Stimulated activated CD4-positive, alpha-beta T cell treated with anti-CD3 and anti-CD28 coated beads, Interleukin-1b, Interleukin-23, amount 100 ng/mL, for 1 hour (primary cell): ENCODE measurements around the gene RFX7.
"Not testable (repeated sequence)": the region's sequence is repeated elsewhere in the genome, so short reads cannot be mapped to it uniquely, and the experiment has no call there.

Experiments used
- DNase-seq, 2 donors: peaks; one replicate each; pipeline ENCODE4 v3.0.0-alpha.2; 2020; ENCODE audit warnings: low read depth in 2 of 2

The RFX7 gene

DNA sequence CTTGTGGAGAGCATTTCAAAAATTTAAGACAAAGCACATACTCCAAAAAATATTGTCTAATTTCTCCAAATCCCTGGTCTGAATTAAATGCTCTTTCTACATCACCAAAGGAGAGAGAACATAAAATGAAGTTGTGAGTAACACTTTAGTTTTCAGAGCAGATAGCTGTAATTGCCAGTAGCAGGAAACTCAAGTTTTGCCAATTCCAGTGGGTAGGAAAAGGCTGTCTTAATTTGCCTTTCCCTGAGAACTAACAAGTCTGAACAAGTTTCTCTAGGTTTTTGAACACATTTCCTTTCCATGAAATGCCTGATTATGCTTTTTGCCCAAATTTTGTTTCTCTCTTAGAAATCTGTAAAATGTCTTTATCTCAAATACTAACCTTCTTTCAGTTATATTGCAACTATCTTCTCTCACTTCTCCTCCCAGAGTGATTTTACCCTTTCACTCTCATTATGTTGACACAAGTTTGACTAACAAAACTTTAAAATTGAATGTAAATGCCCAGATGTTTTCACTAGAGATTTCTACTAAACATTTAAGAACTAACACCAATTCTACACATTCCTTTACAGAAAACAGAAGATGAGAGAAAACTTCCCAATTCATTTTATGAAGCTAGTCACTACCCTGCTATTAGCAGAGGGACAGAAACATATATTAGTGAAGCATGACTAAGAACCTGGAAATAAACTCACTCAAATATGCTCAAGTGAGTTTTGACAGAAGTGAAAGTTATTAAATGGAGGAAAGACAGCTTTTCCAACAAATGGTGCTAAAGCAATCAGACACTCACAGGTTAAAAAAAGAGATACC lies 38.4 kb downstream of the RFX7 start:
- DNase-seq: no peak

DNA sequence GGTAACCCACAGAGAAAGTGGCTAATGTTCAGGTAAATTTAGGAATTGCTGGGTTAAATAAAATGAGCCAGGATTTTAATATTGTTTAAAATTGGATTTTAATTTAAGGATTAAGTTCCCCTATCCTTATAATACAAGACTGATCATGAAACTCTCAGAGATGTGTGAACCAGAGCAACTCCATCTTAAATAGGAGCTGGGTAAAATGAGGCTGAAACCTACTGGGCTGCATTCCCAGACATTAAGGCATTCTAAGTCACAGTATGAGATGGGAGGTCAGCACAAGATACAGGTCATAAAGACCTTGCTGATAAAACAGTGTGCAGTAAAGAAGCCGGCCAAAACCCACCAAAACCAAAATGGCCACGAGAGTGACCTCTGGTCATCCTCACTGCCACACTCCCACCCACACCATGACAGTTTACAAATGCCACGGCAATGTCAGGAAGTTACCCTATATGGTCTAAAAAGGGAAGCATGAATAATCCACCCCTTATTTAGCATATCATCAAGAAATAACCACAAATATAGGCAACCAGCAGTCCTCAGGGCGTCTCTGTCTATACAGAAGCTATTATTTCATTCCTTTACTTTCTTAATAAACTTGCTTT lies 40.3 kb downstream of the RFX7 start:
- DNase-seq: not testable (repeated sequence)

DNA sequence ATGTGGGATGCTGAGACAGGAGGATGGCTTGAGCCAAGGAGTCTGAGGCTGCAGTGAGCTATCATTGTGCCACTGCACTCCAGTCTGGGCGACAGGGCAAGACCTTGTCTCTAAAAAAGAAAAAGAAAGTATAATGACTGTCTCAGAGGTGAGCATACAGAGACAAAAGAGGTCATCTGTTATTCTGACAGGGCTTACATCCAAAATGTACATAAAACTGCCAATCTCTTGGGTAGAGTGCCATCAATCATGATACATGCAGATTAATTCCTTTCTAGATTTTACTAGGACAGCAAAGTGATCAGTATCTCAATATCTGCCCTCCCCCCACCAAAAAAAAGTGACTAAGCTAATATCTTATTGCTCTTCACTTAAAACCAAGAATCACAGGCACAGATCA lies 41.0 kb downstream of the RFX7 start:
- no peak for DNase-seq

DNA sequence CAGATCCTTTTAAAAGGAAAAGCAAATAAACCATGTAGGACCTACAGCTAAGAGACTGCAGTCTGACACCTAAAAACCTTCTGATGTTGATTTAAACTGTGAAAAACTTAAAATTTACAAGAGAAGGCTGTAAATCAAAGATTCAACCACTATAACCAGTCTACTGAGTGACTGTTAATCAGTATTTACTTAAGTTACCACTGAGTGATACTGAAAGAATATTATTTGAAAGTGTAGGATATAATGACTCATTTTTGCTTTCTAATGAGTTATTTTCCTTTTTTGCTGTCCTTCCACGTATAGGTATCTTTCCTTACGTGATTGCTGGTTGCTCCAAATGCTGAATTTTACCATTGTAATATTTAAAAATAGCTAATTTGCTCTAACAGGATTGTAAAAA lies 44.6 kb downstream of the RFX7 start:
- DNase-seq: no peak

DNA sequence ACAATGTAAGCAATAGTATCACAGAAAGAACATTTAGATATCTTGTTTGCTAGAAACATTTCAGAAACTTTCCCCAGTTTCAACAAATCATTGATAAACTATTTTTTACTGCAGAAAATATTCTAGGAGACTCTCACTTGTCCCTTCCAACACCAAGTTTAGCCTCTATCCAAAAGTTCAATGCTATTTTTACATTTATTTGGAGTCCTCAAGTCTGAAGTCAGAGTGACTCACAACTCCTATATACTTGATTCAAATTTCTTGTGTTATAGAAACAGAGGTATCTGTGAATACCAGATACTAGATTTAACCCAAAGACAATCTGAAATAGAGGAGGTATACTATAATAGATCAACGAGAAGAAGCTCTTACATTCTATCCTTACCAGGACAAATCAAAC lies 49.6 kb downstream of the RFX7 start:
- DNase-seq: no peak

DNA sequence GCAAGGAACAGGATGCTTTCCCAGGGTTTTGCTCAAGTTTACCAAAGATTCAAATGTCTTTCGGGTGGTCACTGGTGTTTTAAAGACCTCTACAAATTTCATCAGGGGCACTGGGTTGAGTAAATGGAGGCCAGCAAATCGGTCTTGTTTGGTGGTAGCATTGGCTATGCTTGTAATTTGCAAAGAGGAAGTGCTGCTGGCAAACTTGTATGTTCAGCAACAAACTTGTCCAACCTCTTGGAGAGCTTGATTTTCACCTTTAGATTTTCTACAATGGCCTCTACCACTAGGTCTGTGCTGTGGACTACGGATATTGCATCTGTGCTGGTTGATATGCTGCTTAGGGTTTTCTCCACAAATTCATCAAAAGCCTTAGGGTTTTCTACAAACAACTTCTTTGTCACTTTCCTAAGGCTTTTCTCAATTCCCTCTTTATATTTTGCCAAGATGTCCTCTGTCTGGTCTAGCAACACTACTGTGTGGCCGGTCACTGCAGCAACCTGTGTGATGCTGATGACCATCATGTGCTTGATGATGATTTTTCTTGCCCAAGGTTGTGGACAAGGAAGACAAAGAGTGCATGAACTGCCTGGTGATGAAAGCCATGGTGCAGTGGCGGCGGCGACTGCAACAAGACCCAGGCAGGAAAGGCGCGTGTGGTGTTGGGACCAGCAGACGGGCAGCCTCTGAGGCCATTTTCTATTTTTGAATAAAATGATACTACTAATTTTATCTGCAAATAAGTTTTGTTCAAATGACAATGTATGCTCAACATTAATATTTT lies 50.8 kb downstream of the RFX7 start:
- DNase-seq: no peak

DNA sequence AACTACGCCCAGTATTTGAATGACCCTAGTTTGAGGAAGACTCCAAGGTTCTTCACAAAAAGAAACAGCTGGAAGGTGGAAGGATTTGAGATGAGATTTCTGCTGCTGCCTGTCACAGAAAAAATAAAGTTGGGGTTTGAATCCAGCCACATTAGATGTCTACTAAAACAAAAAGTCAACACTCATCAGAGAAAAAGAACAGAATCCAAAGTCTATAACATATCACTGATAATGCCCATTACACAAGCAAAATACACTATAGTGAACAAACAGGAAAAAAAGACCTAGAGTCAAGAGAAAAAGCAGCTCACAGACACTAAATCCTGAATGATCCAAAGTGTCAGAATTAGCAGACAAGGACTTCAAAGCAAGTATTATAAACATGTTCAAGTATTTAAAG lies 56.0 kb downstream of the RFX7 start:
- no peak for DNase-seq

DNA sequence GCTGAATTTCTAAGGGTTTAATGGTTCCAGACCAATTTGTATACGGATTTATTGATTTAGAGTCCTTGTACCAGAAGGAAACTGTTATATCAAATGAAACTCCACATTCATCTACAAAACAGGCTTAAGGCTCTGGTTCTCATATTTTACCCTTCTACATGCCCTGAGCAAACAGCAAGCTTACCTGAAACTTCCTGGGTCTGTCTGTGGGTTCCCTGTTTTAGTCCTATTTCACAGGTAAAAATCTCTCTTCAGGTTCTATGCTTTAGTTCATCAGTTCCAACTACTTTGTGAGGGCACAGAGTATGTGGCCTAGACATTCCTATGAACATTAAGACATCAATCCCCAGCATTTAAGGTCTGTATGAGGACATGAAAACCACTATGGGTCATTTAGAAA lies 57.7 kb downstream of the RFX7 start:
- no peak for DNase-seq

DNA sequence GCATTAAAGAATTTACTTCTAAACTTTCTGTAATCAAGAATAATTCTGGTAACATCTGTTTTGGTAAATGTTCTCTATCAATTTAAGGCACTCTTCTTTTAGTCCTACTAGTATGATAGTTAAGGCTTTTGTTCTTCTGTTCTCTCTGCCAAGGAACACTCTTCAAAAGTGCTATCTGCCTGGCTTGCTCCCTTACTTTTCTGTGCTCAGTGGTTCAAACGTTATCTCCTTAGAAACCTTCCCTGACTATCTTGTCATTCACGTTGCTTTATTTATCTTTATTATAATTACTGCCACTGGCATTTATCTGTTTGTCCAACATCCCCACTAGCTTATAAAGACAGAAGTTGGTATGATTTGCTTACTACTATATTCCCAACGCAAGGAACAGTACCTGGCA lies 59.2 kb downstream of the RFX7 start:
- no peak for DNase-seq

DNA sequence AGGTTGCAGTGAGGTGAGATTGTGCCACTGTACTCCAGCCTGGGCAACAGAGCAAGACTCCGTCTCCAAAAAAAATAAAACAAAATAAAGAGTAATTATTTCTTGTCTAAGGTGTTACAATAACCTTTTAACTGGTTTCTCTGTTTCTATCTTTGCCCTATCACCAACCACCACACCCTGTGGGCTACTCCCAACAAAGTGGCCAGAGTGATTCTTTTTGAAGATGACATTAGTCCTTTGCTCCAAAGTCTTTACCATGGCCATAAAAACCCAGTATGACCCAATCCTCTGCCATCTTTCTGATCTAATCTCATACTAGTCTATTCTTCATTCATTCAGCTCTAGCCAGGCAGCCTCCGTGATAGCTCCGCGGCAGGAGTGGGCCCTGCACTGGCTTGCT lies 62.8 kb downstream of the RFX7 start:
- DNase-seq: no peak

DNA sequence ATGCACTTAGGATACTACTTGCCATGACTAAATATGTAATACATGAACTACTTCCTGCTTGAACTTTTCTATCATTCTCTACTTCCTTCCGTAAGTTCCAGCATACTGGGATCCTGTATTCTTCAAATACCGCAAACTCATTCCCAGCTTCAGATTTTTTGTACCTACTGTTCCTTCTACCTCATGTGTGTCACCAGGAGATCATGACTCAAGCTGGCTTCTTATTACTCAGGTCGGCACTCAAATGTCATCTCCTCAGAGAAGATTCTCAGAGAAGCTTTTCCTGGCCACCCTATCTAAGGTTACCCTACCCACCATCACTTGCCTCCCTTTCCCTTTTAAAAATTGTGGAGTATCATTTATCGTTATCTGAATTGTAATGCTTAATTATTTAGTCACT lies 66.7 kb downstream of the RFX7 start:
- DNase-seq: no peak

DNA sequence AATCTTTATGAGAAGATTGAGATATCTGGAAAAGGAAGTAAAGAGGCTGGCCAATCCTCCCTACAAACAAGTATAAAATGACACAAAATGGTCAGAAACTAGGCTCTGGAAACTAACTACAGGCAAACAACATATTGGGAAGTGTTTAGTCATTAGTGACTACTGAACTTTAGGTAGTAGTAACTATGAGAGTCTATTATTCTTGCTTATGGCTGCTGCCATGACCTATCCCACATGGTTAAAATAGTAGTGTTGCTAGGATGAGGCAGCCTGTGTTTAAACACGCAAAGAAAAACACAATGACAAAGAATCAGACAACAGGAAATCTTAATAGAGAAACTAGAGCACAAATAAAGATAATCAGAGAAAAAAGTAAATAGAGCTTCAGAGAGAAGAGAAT lies 67.9 kb downstream of the RFX7 start:
- no peak for DNase-seq

DNA sequence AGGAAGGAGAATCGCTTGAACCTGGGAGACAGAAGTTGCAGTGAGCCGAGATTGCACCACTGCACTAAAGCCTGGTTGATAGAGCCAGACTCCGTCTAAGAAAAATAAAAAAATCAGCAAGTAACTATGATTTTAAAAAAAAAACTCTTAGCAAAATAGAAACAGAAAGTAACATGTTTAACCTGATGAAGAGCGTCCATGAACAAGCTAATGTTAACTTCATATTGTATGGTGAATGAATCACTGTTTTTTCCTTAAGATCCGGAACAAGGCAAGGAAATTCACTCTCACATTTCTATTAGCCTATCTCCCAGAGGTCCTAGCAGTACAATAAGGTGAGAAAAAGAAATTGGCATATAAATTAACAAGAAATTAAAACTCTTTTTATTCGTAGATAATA lies 69.0 kb downstream of the RFX7 start:
- DNase-seq: no peak

DNA sequence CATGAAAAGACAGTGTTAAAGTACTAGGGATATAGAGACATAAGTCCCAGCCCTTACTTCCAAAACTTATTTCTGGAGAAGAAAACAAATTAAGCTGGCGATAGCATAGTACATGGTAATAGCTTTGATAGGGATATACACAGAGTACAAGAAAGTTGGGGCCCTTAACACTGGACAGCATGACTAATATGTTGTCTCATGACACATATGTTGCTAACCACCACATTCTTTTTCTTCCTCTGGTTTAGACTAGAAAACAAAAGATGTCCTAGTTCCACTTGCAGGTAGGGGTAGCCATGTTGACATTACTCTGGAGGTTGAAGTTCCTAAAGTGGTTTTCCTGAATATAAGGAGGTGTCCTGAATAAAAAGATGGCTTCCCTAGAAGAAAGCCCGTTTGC lies 75.3 kb downstream of the RFX7 start:
- DNase-seq: no peak

DNA sequence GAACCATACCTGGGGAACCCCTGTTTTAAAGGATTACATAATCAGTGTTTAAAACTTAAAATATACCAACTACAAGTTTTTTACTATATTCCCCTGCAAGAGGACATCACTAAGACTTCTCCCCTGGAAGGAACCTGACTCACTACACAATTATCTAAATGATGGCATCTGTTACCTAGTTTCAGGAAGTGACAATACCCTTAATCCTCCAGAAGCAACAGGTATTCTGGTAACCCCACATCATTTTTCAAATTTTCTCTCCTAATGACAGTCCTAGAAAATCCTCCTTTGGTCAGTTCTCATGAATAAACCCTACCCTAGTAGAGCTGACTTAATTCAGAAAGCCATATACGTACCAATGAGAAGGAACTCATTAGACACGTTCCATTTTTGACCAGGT lies 78.4 kb downstream of the RFX7 start:
- no peak for DNase-seq

DNA sequence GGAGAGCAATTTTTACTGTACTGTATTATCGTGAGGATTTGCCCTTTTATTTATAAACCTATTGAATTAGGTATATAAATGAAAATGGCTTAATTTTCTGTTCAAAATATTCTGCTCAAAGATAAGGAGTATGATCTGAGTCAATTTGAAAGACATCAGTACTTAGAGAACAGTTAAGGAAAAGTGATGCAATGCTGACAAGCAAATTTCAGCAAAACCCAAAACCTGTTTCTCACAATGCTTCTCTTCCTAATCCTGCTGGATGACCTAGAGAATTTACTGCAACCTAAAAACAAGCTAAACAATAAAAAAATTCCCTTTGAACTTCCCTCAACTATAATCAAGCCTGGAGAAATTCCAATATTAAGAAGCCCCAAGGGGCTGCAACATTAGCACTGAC lies 82.7 kb downstream of the RFX7 start:
- no peak for DNase-seq

DNA sequence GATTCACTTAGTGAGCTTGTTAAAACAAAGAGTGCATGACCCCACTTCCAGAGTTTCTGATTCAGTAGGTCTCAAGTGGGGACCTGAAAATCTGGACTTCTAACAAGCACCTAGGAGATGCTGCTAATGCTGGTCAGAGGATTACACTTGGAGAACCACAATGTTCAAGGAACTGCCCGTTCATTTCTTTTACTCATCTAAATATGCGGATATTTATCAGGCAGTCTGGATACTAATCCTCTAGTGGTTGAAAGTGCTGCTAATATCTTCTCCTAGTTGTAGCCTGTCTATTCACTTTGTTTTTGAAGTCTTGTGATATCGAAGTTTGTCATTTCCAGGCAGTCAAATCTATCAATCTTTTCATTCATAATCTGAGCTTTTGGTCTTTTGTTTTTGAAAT lies 86.8 kb downstream of the RFX7 start:
- DNase-seq: no peak

DNA sequence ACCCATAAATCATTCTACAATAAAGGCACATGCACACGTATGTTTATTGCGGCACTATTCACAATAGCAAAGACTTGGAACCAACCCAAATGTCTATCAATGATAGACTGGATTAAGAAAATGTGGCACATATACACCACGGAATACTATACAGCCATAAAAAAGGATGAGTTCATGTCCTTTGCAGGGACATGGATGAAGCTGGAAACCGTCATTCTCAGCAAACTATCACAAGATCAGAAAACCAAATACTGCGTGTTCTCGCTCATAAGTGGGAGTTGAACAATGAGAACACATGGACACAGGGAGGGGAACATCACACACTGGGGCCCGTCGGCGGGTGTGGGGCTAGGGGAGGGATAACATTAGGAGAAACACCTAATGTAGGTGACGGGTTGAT lies 88.4 kb downstream of the RFX7 start:
- not testable (repeated sequence) for DNase-seq

DNA sequence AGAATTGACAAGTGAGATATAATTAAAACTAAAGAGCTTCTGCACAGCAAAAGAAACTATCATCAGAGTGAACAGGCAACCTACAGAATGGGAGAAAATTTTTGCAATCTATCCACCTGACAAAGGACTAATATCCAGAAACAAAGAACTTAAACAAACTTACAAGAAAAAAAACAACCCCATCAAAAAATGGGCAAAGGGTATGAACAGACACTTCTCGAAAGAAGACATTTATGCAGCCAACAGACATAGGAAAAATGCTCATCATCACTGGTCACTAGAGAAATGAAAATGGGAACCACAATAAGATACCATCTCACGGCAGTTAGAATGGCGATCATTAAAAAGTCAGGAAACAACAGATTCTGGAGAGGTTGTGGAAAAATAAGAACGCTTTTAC lies 88.9 kb downstream of the RFX7 start:
- not testable (repeated sequence) for DNase-seq

DNA sequence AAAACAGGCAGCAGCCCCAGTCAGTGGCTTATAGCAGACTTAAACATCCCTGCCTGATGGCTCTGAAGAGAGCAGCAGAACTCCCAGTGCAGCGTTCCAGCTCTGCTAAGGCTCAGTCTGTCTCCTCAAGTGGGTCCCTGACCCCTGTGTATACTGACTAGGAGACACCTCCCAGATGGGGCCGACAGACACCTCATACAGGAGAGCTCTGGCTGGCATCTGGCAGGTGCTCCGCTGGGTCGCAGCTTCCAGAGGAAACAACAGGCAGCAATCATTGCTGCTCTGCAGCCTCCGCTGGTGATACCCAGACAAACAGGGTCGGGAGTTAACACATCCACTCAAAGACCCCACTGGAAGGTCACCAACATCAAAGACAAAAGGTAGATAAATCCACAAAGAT lies 93.5 kb downstream of the RFX7 start:
- DNase-seq: no peak

DNA sequence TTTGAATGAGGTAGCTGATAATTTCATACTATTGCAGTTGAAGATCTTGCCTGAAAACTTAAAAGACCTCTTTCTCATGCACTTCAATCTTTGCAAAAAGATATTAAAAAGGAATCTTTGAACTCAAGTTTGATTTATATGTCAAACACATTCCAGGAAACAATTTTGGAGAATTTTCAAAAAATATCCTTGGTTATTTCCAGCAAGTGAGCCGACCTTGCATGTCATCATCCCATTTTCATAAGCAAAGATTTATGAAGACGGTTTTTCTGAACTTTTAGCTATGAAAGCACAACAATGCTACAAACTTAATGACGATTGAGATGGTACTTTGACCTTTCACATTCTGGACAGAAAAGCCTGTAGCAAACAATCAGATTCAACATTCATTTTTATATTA lies 95.6 kb downstream of the RFX7 start:
- DNase-seq: no peak

DNA sequence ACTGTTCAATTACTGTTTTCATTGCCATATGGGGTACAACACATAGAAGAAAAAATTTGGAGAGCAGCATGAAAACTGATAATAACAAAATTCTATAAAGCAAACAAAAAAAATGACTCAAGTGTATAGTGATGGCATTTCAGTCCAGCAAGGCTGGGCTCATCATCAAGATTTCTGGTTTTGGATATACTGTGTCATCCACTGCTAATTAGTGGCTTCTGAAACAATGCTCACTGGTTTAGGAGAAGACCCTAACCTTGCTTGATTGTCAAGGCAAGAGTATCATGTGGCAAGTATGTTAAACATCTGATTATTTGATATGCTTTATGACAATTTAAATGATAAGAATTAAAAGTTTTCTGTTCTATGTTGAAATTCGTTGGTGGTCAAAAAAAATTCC lies 96.9 kb downstream of the RFX7 start:
- no peak for DNase-seq

DNA sequence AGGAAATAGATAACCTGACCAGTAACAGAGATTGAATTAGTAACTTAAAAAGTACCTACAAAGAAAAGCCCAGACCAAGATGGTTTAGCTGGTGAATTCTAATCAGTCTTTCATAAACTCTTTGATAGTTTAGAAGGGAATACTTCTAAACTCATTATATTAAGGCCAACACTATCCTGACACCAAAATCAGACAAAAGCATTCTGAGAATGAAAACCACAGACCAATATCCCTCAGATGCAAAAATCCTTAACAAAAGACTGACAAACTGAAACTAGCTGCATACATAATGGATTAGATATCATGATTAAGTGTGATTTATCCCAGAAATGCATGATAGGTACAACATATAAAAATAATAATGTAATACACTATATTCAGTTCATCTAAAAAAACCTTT lies 115.6 kb downstream of the RFX7 start:
- no peak for DNase-seq
